Measurements from ENCODE around the gene CCAR1. TPM values are rescaled to one million over a fixed set of nuclear protein-coding genes. Genes with fewer than 3 reads are reported as not detected.
"Not testable (repeated sequence)": the region's sequence is repeated elsewhere in the genome, so short reads cannot be mapped to it uniquely, and the experiment has no call there.

Gene CCAR1
- total and polyA plus RNA-seq, 4 donors = 18.6 to 65.0 (median 51.8) TPM

DNA sequence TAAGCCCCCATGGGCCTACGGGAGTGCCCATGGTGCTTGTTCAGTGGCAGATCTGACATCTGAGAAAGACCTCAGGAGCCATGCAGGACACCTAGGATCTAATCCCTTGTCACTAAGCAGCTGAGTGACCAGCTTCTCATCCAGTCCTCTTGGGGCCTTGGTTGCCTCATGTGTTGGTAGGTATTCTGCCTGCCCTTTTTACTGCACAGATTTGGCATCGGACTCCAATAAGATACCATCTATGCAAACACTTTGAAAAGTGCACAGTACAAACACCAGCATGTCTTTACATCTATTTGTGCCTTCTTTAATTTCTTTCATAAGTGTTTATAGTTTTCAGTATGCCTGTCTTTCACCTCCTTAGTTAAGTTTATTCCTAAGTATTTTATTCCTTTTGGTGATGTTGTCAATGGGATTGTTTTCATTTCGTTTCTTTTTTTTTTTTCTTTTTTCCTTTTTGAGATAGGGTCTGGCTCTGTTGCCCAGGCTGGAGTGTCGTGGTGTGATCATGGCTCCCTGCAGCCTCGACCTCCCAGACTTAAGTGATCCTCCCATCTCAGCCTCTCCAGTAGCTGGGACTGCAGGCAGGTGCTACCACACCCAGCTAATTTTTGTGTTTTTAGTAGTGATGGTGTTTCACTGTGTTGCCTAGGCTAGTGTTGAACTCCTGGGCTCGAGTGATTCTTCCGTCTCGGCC lies 116.7 kb downstream of the CCAR1 start:
- WGBS, 2 donors = 92 to 93% methylated on average over 8 of the region's 8 CpGs
- ATAC-seq (ENCODE audit: insufficient read depth, low FRiP score) (no peak), DNase-seq (no peak)
- Histone ChIP-seq H3K4me1 (ENCODE audit: control insufficient read depth in 5 of 5, insufficient read depth in 5 of 5, low read length in 5 of 5) (no peaks in the 10 kb centered on the region), H3K27me3 (ENCODE audit: control insufficient read depth in 3 of 3, insufficient read depth in 3 of 3, low read length in 2 of 3) (no peaks in the 10 kb centered on the region), H3K4me3 (no peak overlapping the region), H3K9ac (ENCODE audit: insufficient read depth in 1 of 2, low read length in 2 of 2) (no peak overlapping the region), H3K27ac (ENCODE audit: low read depth in 1 of 2, low read length in 1 of 2) (no peak overlapping the region), H3K9me3 (ENCODE audit: control insufficient read depth in 4 of 4, insufficient read depth in 3 of 4, low read length in 3 of 4) (no peaks in the 10 kb centered on the region), H3K36me3 (ENCODE audit: control insufficient read depth in 4 of 4, insufficient read depth in 4 of 4, low read length in 4 of 4) (no peaks in the 10 kb centered on the region)
- TF ChIP-seq, protein P1, sequence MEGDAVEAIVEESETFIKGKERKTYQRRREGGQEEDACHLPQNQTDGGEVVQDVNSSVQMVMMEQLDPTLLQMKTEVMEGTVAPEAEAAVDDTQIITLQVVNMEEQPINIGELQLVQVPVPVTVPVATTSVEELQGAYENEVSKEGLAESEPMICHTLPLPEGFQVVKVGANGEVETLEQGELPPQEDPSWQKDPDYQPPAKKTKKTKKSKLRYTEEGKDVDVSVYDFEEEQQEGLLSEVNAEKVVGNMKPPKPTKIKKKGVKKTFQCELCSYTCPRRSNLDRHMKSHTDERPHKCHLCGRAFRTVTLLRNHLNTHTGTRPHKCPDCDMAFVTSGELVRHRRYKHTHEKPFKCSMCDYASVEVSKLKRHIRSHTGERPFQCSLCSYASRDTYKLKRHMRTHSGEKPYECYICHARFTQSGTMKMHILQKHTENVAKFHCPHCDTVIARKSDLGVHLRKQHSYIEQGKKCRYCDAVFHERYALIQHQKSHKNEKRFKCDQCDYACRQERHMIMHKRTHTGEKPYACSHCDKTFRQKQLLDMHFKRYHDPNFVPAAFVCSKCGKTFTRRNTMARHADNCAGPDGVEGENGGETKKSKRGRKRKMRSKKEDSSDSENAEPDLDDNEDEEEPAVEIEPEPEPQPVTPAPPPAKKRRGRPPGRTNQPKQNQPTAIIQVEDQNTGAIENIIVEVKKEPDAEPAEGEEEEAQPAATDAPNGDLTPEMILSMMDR (IDR thresholded peaks at IDR 0.05; ENCODE audit: control extremely low read depth, extremely low read depth) = no peak

DNA sequence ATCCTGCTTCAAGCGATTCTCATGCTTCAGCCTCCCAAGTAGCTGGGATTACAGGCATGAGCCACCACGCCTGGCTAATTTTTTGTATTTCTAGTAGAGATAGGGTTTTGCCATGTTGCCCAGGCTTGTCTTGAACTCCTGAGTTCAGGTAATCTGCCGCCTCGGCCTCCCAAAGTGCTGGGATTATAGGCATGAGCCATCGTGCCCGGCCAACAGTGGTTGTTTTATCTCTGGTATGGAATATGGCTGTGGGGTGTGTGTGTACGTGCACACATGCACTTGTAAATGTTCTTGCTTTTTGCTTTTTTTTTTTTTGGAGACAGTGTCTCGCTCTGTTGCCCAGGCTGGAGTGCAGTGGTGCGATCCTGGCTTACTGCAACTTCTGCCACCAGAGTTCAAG lies 119.6 kb downstream of the CCAR1 start:
- H3K4me3 ChIP-seq; H3K36me3 ChIP-seq (ENCODE audit: control insufficient read depth in 4 of 4, insufficient read depth in 4 of 4, low read length in 4 of 4); H3K27me3 ChIP-seq (ENCODE audit: control insufficient read depth in 3 of 3, insufficient read depth in 3 of 3, low read length in 2 of 3); ATAC-seq (ENCODE audit: insufficient read depth, low FRiP score); H3K9ac ChIP-seq (ENCODE audit: insufficient read depth in 1 of 2, low read length in 2 of 2); H3K27ac ChIP-seq (ENCODE audit: low read depth in 1 of 2, low read length in 1 of 2); DNase-seq; H3K4me1 ChIP-seq (ENCODE audit: control insufficient read depth in 5 of 5, insufficient read depth in 5 of 5, low read length in 5 of 5); H3K9me3 ChIP-seq (ENCODE audit: control insufficient read depth in 4 of 4, insufficient read depth in 3 of 4, low read length in 3 of 4): not testable (repeated sequence)
- WGBS, 2 donors = 96 to 99% methylated on average over 9 of the region's 9 CpGs

Small RNAs within 50 kb of the gene (small RNA-seq; reads per million reads assigned to genes)
- not detected for gene MIR1254-1 (ENCODE audit: low replicate concordance)
- not detected for gene RF00019 (ENCODE audit: low replicate concordance)

Other genes starting within 250 kb of the CCAR1 start
- gene DNA2, start 249.3 kb upstream of the CCAR1 start, total RNA-seq = 1 to 10 TPM; 2.5 to 6.2 TPM
- gene DNA2, start 249.3 kb upstream of the CCAR1 start, polyA plus RNA-seq = 1 to 10 TPM; 1.5 to 3.5 TPM
- gene SLC25A16, start 193.7 kb upstream of the CCAR1 start, total RNA-seq = 10 to 100 TPM; 23.4 to 34.0 TPM
- 10 to 100 TPM in 1 of 2 donors, 1 to 10 TPM in 1; 7.5 to 26.1 TPM for gene SLC25A16, start 193.7 kb upstream of the CCAR1 start, polyA plus RNA-seq
- gene TET1, start 160.9 kb upstream of the CCAR1 start, total RNA-seq = 10 to 100 TPM in 1 of 2 donors, 1 to 10 TPM in 1; 1.3 to 23.5 TPM
- under 1 TPM; 0.06 to 0.14 TPM for gene TET1, start 160.9 kb upstream of the CCAR1 start, polyA plus RNA-seq
- 10 to 100 TPM in 1 of 2 donors, 1 to 10 TPM in 1; 5.8 to 10.1 TPM for gene STOX1, start 106.3 kb downstream of the CCAR1 start, total RNA-seq
- gene STOX1, start 106.3 kb downstream of the CCAR1 start, polyA plus RNA-seq = 1 to 10 TPM; 1.8 to 2.1 TPM
- 10 to 100 TPM; 27.5 to 32.7 TPM for gene DDX50, start 180.1 kb downstream of the CCAR1 start, total RNA-seq
- 10 to 100 TPM; 14.5 to 24.6 TPM for gene DDX50, start 180.1 kb downstream of the CCAR1 start, polyA plus RNA-seq
- gene DDX21, start 234.9 kb downstream of the CCAR1 start, total RNA-seq = 10 to 100 TPM; 39.3 to 54.5 TPM
- 10 to 100 TPM; 20.6 to 76.6 TPM for gene DDX21, start 234.9 kb downstream of the CCAR1 start, polyA plus RNA-seq

All from lung (tissue), 13 donors.